Left renal cortex interstitium (tissue), 4 donors: ENCODE data around the gene IL10RB. TPM values are rescaled to one million over a fixed set of nuclear protein-coding genes. Genes with fewer than 3 reads are reported as not detected.
"Not testable (repeated sequence)": the region's sequence is repeated elsewhere in the genome, so short reads cannot be mapped to it uniquely, and the experiment has no call there.

Experiments used
- DNase-seq, 4 donors: peaks; one replicate each; pipeline ENCODE4 v3.0.0-alpha.2; 2013; ENCODE audit warnings: low read depth in 4 of 4, low spot score in 2 of 4, missing footprints in 1 of 4
- polyA plus RNA-seq, 4 donors: library from polyadenylated mRNA; unstranded; fragments of 120-200 nt; gene quantifications; one replicate each; pipeline ENCODE4 v1.2.1, GENCODE V29; 2013; ENCODE audit not compliant: insufficient read length in 4 of 4

The IL10RB gene
- polyA plus RNA-seq, 4 donors, result 28.4 to 35.3 (median 30.9) TPM

DNA sequence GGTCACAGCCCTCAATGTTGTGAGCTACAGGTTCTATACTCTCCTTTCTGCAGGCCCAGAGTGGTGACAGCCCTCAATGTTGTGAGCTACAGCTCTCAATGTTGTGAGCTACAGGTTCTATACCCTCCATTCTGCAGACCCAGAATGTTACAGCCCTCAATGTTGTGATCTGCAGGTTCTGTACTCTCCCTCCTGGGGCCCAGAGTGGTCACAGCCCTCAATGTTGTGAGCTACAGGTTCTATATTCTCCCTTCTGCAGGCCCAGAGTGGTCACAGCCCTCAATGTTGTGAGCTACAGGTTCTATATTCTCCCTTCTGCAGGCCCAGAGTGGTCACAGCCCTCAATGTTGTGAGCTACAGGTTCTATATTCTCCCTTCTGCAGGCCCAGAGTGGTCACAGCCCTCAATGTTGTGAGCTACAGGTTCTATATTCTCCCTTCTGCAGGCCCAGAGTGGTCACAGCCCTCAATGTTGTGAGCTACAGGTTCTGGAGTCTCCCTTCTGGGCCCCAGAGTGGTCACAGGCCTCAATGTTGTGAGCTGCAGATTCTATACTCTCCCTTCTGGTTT is 26.5 kb upstream of the IL10RB start:
- not testable (repeated sequence) for DNase-seq

DNA sequence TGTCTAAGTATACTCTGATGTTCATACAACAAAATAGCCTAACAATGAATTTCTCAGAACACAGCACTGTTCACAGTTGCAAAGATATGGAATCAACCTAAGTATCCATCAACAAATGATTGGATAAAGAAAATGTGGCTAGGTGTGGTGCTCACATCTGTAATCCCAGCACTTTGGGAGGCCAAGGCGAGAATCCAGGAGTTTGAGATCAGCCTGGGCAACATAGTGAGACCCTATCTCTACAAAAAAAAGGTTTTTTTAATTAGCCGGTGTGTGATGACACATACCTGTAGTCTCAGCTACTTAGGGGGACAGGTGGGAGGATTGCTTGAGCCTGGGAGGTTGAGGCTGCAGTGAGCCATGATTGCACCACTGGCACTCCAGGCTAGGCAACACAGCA is 25.8 kb upstream of the IL10RB start:
- no peak for DNase-seq

DNA sequence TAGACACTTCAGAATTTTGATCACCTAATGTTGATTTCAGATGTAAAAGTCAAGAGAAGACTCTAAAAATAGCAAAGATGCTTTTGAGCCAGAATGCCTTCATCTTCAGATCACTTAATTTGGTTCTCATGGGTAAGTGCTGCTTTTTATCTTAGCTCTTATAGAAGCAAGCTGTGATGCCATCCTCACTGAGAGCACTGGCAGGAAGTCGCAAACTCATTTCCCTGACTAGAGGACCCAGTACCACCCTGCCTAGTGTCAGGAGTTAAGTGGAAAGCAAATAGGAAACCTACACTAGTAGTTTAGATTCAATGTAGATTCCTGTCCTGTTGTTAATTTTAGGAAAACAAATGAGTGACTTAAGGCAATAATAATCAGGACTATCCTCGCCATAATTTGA is 24.3 kb upstream of the IL10RB start:
- DNase-seq, result no peak

DNA sequence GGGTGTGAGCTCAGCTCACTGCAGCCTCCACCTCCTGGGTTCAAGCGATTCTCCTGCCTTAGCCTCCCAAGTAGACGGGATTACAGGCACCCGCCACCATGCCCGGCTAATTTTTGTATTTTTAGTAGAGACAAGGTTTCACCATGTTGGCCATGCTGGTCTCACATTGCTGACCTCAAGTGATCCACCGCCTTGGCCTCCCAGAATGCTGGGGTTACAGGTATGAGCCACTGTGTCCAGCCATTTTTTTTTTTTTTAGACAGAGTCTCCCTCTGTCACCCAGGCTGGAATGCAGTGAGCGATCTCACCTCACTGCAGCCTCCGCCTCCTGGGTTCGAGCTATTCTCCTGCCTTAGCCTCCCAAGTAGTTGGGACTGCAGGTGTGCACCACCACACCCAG is 23.3 kb upstream of the IL10RB start:
- not testable (repeated sequence) for DNase-seq

DNA sequence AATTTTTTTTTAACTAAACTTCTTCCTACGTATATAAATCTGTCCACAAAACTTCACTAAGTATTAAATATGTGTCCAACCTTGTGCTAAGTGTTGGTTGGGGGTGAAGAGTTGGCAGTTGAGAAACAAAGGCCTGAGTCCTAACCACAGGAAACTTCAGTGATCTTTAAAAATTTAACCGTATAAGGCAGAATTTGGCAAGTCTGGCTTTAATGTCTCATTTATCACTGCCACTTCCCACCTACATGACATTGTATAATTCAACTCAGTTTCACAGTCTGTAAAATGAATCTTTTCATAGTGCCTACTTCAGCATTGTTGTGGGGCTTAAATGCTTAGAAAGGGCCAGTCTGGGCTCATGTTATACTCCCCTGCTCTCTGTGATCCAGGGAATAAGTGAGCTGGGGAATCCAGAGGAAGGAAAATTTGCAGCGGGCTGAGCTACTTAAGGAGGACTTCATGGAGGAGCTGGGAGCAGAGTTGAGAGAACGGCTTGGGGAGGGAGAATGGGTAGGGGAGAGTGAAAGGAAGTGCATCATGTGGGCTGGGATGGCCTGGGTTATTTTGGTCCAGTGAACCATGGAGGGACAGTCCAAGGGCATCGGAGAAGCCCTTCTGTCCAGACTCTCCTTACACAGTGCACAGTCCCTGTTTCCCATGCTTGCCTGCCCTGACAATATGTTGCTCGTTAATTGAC is 21.9 kb upstream of the IL10RB start:
- DNase-seq, result no peak

DNA sequence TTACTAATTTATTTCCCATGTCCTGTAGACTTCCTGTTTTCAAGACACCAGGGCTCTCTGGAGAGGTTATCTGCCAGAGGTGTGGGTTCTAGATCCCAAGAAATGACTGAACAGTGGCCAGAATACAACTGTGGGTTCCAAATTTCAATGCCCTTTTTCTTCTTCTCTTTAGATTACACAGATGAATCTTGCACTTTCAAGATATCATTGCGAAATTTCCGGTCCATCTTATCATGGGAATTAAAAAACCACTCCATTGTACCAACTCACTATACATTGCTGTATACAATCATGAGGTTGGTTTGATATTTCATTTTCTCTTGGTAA is 21.4 kb upstream of the IL10RB start:
- no peak for DNase-seq

DNA sequence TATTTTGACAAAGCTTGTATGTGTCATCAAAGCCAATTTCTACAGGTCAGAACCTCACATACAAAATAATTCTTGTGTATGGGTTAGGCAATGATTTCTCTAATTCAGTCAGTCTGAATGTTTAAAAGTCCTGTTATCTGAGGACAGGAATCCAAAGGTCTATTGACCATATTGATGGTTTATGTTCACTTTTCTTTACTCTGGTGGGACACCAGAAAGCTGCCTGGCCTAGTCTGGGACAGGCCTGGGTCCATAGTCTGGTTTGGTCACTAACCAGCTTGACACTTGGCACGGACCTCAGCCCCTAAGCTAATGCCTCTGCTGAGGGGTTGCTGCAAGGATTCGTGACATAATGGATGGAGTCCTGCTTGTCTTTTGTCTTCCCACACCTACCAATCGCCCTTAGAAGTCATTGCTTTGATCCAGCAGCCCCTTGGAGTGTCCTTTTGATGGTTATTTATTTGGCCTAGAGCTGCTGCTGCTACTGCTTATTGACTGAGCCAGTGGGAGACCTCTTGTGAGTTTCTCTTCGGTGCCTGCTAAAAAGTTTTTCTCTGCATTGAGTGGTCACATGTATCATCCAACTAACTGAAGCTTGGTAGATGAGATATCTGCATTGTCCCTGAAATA is 20.8 kb upstream of the IL10RB start:
- no peak for DNase-seq

DNA sequence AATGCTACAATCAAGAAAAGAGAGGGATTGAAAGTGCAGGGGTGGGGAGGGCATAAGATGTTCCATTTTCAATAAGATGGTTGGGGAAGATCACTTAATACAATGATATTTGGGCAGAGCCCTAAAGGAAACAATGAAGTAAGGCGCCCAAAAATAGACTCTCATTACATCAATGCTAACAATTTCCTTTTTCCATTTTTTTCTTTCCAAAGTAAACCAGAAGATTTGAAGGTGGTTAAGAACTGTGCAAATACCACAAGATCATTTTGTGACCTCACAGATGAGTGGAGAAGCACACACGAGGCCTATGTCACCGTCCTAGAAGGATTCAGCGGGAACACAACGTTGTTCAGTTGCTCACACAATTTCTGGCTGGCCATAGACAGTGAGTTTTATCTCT is 19.7 kb upstream of the IL10RB start:
- DNase-seq, result no peak

DNA sequence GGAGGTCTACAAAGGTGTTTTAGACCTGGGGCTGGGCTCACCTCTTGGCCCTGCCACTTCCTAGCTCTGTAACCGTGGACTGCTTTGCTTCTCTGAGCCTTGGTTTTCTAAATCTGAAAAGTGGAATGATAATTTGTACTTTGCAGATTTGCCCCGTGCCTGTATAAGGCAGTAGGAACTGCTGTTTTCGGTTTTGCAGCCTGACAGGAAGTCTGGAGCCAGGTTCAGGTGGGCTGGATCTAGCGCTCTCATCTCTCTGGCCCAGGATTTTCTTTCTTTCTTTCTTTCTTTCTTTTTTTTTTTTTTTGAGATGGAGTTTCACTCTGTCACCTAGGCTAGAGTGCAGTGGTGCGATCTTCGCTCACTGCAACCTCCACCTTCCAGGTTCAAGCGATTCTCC is 19.2 kb upstream of the IL10RB start:
- DNase-seq, result no peak

DNA sequence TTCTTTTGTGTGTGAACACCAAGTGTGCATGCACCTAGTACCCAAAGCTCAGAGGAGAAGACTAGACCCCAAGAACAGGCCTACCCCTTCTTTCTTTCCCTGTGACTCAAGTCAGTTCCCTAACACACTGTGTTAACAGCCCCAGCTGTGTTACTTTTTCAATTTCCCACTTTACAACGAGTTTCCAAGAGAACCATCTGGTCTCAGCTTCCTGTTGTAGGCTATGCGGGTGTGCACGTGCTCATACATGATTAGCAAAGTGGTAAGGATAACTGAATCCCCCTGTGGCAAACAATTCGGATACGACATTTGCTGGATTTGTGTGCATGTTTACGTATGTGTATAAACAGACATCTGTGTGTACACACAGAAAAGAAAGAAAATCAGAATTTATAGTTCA is 18.6 kb upstream of the IL10RB start:
- DNase-seq, result no peak

DNA sequence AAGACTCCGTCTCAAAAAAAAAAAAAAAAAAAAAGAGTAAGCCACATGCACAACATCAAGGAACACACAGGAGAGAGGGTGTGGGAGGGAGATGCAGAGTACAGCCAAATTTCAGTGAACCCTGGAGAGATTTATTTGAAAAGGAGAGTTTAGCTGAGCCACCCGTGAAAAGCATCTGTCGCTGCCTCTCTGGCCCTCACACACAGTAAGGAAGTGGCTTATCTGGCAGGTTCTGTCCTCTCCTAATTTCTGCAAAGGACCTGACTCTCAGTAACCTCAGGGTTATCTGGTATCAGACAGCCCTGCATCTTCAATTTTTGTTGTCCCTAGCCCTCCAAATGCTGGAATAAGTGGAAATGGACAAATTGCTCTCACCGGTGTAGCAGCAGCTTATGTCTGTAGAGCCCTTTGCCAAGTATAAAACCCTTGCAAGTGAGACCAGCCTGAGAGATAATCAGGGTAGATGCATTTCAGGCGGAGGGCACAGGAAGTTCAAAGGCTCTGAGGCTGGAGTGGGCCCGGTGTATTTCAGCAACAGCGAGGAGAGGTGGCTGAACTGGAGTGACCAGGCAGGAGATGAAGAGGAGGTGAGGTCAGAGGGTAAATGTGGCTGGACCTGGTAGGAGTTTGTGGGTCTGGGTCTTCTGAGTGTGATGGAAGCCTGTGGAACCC is 16.7 kb upstream of the IL10RB start:
- DNase-seq, result no peak

DNA sequence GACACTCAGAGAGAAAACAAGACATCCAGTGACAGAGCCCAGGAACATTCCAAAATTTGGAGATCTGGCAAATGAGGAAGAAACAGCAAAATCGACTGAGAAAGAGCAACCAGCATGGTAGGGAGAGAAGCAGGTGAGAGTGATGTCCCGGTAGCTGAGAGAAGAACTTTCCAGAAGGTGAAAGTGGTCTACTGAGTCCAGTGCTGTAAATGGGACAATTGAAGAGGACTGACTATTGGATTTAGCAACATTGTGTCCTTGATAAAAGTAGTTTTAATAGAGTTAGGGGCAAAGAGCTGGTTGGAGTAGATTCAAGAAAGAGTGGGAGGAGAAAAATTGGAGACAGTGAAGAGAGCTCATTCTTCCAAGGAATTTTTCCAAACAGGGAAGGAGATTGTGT is 15.0 kb upstream of the IL10RB start:
- DNase-seq, result no peak

DNA sequence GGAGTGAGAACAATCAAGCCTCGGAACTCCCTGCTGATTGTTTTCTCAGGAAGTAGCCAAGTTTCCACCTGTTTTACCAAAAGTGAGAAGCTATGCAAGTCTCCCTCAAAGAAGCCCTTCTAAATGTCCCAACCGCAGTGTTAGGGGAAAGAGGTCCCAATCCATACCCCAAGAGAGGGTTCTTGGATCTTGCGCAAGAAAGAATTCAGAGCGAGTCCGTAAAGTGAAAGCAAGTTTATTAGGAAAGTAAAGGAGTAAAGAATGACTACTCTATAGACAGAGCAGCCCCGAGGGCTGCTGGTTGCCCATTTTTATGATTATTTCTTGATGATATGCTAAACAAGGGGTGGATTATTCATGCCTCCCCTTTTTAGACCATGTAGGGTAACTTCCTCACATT is 12.8 kb upstream of the IL10RB start:
- DNase-seq, result not testable (repeated sequence)

DNA sequence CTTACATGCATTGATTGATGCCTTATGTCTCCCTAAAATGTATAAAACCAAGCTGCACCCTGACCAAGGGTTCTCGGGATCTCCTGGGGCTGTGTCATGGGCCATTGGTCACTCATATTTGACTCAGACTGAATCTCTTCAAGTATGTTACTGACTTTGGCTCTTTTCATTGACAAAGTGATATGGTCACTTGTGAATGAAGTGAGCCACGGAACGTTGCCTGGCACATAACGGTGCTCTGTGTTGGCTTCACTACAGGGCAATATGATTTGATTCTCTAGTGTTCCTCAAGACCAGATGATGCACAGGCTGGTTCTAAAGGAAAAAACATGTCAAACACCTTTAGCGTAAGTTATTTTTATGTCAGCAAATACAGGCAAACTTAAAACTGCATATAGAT is 11.4 kb upstream of the IL10RB start:
- no peak for DNase-seq

DNA sequence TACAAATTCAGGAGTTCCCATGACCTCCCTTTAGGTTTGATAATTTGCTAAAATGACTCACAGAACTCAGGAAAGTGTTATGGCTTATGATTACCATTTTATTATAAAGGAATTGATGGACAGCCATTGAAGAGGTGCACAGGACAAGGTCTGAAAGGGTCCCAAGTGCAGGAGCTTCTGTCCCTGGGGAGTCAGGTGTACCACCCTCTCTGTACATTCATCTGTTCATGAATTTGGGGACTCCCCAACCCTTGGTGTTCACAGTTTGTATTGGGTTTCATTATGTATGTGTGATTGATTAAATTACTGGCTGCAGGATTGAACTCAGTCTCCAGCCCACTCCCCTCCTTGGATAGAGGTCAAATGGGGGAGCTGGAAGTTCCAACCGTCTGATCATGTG is 10.8 kb upstream of the IL10RB start:
- DNase-seq, result no peak

DNA sequence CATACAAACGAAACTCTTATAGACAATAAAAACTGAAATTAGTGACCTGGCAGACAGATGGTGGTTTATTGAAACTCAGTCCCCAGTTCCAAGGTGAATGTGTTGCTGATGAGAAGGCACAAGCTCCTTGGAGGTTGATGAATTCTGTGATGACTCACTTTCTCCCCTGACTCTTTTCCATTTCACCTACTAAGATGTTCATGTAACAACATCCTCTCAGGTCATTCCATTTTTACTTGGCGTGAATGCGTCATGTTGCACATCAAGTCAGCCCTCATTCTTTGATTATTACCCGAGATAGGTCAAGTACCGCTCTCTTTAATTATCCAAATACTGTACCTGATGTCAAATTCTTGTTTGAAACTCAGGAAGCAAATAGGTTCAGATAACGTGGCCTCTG is 10.1 kb upstream of the IL10RB start:
- no peak for DNase-seq

DNA sequence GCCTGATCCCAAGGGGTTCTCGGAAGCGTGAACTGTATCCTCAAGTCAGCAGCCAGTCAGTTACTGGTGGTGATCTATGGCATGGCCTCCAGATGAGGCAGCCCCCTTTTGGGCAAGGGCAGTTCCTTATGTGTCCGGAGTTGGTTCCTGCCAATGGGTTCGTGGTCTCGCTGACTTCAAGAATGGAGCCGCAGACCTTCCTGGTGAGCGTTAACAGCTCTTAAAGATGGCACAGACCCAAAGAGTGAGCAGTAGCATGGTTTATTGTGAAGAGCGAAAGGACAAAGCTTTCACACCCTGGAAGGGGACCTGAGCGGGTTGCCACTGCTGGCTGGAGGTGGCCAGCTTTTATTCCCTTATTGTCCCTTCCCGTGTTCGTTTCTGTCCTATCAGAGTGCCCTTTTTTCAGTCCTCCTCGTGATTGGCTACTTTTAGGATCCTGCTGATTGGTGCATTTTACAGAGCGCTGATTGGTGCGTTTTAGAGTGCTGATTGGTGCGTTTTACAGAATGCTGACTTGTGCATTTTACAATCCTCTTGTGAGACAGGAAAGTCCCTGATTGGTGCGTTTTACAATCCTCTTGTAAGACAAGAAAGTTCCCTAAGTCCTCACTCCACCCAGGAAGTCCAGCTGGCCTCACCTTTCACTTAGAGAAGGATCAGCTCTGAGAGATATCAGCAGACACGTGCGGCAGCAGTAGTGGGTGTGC is 8.9 kb upstream of the IL10RB start:
- no peak for DNase-seq

DNA sequence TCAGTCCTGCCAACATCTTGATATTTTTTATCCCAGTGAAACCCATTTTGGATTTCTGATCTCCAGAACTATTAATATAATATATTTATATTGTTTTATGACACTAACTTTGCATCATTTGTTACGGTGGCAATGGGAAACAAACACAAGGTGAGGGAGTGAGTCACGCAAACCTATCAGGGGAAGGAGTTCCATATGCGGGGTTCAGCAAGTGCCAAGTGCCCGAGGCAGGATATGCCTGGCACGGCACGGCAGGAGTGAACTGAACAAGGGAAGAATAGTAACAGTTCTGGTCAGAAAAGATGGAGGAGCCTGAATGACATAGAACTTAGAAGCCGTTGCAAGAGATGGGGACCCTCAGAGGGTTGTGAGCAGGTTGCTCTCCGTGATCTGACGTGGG is 7.7 kb upstream of the IL10RB start:
- DNase-seq, result no peak

DNA sequence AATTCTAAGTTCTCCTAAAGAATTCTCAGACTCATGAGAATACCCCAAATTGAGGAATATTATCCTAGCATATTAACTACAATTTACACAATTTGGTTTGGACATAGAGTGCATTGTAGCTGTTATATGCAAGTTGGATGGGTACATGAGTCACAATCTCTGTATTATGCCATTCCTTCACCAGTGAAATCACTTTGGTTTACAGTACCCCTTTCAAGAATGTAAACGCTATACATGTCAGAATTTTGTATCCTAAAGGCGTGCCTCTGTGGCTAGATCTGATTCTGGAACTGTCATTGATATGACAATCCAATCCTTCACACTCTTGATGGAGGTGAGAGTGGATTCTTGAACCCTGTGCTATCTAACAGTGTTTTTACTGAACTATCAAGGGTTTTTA is 6.7 kb upstream of the IL10RB start:
- DNase-seq, result no peak

DNA sequence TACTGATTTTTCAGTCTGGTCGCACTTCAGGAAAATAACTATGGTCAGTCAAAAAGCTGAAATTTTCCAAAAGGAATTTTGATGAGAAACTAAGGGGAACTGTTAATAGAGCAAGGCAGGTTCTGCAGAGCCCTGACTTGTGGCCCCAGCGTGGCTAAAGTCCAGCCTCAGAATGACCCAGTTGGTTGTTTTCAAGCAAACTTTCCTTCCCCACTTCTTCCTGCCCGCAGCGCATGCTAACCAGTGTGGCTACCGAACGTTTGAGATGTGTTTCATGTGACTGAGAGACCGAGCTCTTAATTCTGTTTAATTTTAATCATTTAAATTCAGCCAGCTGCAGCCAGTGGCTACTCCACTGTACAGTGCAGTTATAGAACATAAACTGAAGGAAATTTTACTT is 6.2 kb upstream of the IL10RB start:
- no peak for DNase-seq

DNA sequence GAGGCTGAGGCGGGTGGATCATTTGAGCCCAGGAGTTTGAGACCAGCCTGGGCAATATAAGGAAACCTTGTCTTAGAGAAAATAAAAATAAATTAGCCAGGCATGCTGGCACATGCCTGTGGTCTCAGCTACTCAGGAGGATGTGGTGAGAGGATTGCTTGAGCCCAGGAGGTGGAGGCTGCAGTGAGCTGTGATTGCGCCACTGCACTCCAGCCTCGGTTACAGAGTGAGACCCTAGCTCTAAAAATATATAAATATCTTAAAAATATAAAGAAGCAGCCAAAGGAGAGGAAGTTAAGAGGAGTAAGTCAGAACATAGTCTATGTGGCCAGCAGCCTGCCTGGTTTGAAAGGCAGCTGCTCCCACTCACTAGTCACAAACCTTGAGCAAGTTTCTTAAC is 4.5 kb upstream of the IL10RB start:
- no peak for DNase-seq
